Panc1 (cell line): Measurements from ENCODE around the gene SLC25A42. TPM values are rescaled to one million over a fixed set of nuclear protein-coding genes. Genes with fewer than 3 reads are reported as not detected.

Source experiments
- ATAC-seq: fragments of 200-7000 bp; cut with Tn5 transposase; 2 replicates; pipeline ENCODE4 v1.9.1; 2020; ENCODE audit warnings: mild to moderate bottlenecking, moderate library complexity
- BruUV-seq: library from RNA; stranded (reverse); fragments of 400-500 nt; replicated peaks from 2 replicates; lab custom pipeline; 2021; lab: Mats Ljungman, UMichigan
- CTCF ChIA-PET: fragments of 300-600 bp; sonication (Branson Sonifier 250); formaldehyde crosslinking; loops from one replicate; lab custom pipeline; 2022; ENCODE audit warnings: antibody characterized with exemption; lab: Charles Lee
- POLR2A ChIA-PET: fragments of 300-600 bp; sonication (Branson Sonifier 250); formaldehyde crosslinking; loops from one replicate; lab custom pipeline; 2022; ENCODE audit warnings: antibody characterized with exemption; lab: Charles Lee
- DNase-seq: peaks from one replicate; pipeline ENCODE4 v3.0.0-alpha.2; 2010; ENCODE audit warnings: low read depth, low spot score
- H3K27ac ChIP-seq: 2 replicates; pipeline ENCODE4 v1.5.1; 2011; ENCODE audit warnings: mild to moderate bottlenecking, low read length, inconsistent platforms
- H3K27me3 ChIP-seq: fragments of 200-500 bp; sonication (Bioruptor generic); 2 replicates; pipeline ENCODE4 v1.6.0; 2014; ENCODE audit warnings: low read length, inconsistent platforms; ENCODE audit not compliant: control insufficient read depth, insufficient read depth
- H3K36me3 ChIP-seq: fragments of 200-500 bp; sonication (Bioruptor generic); 2 replicates; pipeline ENCODE4 v1.5.1; 2014; ENCODE audit warnings: inconsistent platforms, mild to moderate bottlenecking, low read length, moderate library complexity; ENCODE audit not compliant: control insufficient read depth, insufficient read depth
- H3K4me1 ChIP-seq: 2 replicates; pipeline ENCODE4 v1.5.1; 2011; ENCODE audit warnings: inconsistent platforms, mild to moderate bottlenecking, low read length, moderate library complexity; ENCODE audit not compliant: control insufficient read depth, insufficient read depth
- H3K4me3 ChIP-seq, 2 experiments: 2 replicates each; pipeline ENCODE4 v1.5.1; 2011 to 2012; ENCODE audit warnings: low read depth in 2 of 2, low read length in 2 of 2, mild to moderate bottlenecking in 2 of 2, inconsistent platforms in 1 of 2, moderate library complexity in 1 of 2
- H3K9me3 ChIP-seq: fragments of 200-500 bp; sonication (Bioruptor generic); 2 replicates; pipeline ENCODE4 v1.5.1; 2014; ENCODE audit warnings: low read depth, mild to moderate bottlenecking, inconsistent platforms, low read length, moderate library complexity; ENCODE audit not compliant: control insufficient read depth, insufficient read depth
- POLR2AphosphoS5 ChIP-seq: IDR thresholded peaks from 2 replicates; pipeline ENCODE4 v1.6.1; 2012; ENCODE audit warnings: mild to moderate bottlenecking, low read depth, low read length, moderate library complexity
- SIN3A ChIP-seq: IDR thresholded peaks from 2 replicates; pipeline ENCODE4 v1.6.1; 2012; ENCODE audit warnings: low read depth, mild to moderate bottlenecking, low read length, moderate library complexity, borderline replicate concordance; ENCODE audit not compliant: insufficient read depth
- TCF7L2 ChIP-seq: IDR thresholded peaks from 2 replicates; pipeline ENCODE4 v1.6.1; 2011; ENCODE audit warnings: mild to moderate bottlenecking, low read depth, low read length, inconsistent platforms
- in situ Hi-C: cut with HindIII; loops from 2 replicates; pipeline ENCODE4 v1.10.0; 2016; ENCODE audit warnings: low sequenced_read_pairs, low pct_unique_long_range_greater_than_20kb
- intact Hi-C: fragments of 100-400 bp; cut with micrococcal nuclease; formaldehyde crosslinking; loops from one replicate; pipeline ENCODE4 v1.10.0; 2022; ENCODE audit not compliant: unreplicated experiment
- total RNA-seq: library from RNA; stranded (reverse); gene quantifications from one replicate; pipeline ENCODE4 v1.2.1, GENCODE V29; 2021; ENCODE audit not compliant: unreplicated experiment
- TF ChIP-seq, protein P1 (sequence below), 2 experiments: IDR thresholded peaks; 2 replicates each; pipeline ENCODE4 v1.6.1; 2011 to 2012; ENCODE audit warnings: low read depth in 2 of 2, control low read depth in 1 of 2, low read length in 1 of 2, mild to moderate bottlenecking in 1 of 2, moderate library complexity in 1 of 2; ENCODE audit not compliant: insufficient read depth in 1 of 2
- TF ChIP-seq, protein P2 (sequence below): fragments of 450-650 bp; IDR thresholded peaks from 2 replicates; pipeline ENCODE4 v1.5.1; 2017; ENCODE audit warnings: mild to moderate bottlenecking

SLC25A42 gene
- total RNA-seq, 1 experiment from 2014 or later: 2.6 TPM

DNA sequence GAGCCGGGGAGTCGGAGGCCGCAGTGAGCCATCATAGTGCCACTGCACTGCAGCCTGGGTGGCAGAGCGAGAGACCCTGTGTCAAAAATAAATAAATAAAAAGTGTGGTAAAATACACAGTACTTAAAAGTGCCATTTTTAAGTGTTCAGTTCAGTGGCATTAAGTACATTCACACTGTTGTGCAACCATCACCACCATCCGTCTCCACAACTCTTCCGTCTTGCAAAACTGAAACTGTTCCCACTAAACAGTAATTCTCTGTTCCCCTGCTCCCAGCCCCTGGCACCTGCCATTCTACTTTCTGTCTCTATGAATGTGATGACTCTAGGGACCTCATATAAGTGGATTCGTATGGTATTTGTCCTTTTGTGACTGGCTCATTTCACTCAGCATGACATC, 13.3 kb downstream of the SLC25A42 start:
- no peak for ATAC-seq
- intact Hi-C loops: no loop called here
- BruUV-seq: no TSS peak

DNA sequence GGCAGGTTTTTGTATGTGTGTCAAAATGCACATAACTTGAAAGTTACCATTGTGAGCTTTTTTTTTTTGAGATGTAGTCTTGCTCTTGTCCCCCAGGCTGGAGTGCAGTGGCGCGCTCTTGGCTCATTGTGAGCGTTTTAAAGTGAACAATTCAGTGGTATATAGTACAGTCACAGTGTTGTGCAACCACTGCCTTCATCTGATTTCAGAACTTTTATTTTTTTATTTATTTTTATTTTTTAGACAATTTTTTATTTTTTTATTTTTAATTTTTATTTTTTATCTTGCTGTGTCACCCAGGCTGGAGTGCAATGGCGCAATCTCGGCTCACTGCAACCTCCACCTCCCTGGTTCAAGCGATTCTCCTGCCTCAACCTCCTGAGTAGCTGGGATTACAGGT, 15.0 kb downstream of the SLC25A42 start:
- TF ChIP-seq POLR2AphosphoS5 (no peak), SIN3A (no peak)
- TF ChIP-seq, protein P1, sequence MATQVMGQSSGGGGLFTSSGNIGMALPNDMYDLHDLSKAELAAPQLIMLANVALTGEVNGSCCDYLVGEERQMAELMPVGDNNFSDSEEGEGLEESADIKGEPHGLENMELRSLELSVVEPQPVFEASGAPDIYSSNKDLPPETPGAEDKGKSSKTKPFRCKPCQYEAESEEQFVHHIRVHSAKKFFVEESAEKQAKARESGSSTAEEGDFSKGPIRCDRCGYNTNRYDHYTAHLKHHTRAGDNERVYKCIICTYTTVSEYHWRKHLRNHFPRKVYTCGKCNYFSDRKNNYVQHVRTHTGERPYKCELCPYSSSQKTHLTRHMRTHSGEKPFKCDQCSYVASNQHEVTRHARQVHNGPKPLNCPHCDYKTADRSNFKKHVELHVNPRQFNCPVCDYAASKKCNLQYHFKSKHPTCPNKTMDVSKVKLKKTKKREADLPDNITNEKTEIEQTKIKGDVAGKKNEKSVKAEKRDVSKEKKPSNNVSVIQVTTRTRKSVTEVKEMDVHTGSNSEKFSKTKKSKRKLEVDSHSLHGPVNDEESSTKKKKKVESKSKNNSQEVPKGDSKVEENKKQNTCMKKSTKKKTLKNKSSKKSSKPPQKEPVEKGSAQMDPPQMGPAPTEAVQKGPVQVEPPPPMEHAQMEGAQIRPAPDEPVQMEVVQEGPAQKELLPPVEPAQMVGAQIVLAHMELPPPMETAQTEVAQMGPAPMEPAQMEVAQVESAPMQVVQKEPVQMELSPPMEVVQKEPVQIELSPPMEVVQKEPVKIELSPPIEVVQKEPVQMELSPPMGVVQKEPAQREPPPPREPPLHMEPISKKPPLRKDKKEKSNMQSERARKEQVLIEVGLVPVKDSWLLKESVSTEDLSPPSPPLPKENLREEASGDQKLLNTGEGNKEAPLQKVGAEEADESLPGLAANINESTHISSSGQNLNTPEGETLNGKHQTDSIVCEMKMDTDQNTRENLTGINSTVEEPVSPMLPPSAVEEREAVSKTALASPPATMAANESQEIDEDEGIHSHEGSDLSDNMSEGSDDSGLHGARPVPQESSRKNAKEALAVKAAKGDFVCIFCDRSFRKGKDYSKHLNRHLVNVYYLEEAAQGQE (IDR thresholded peaks at IDR 0.05; ENCODE audit: insufficient read depth in 1 of 2, low read depth in 2 of 2, low read length in 1 of 2): no peak
- TF ChIP-seq, protein P2, sequence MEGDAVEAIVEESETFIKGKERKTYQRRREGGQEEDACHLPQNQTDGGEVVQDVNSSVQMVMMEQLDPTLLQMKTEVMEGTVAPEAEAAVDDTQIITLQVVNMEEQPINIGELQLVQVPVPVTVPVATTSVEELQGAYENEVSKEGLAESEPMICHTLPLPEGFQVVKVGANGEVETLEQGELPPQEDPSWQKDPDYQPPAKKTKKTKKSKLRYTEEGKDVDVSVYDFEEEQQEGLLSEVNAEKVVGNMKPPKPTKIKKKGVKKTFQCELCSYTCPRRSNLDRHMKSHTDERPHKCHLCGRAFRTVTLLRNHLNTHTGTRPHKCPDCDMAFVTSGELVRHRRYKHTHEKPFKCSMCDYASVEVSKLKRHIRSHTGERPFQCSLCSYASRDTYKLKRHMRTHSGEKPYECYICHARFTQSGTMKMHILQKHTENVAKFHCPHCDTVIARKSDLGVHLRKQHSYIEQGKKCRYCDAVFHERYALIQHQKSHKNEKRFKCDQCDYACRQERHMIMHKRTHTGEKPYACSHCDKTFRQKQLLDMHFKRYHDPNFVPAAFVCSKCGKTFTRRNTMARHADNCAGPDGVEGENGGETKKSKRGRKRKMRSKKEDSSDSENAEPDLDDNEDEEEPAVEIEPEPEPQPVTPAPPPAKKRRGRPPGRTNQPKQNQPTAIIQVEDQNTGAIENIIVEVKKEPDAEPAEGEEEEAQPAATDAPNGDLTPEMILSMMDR: no peak
- no peaks in the 10 kb centered on the region for H3K36me3 ChIP-seq
- H3K9me3 ChIP-seq: no peaks in the 10 kb centered on the region
- no peaks in the 10 kb centered on the region for H3K27me3 ChIP-seq
- no peak for ATAC-seq
- no peaks in the 10 kb centered on the region for H3K4me1 ChIP-seq
- ChIA-PET CTCF (no interaction called here), POLR2A (no interaction called here)
- intact Hi-C loops: no loop called here
- in situ Hi-C loops: no loop called here
- DNase-seq: no peak
- H3K27ac ChIP-seq: no peak overlapping the region
- H3K4me3 ChIP-seq: no peak overlapping the region
- BruUV-seq: no TSS peak

More for the DNA sequence above, 13.3 kb downstream of the SLC25A42 start:
- Histone ChIP-seq H3K27me3 (no peaks in the 10 kb centered on the region), H3K36me3 (no peaks in the 10 kb centered on the region), H3K9me3 (no peaks in the 10 kb centered on the region), H3K27ac (no peak overlapping the region), H3K4me3 (no peak overlapping the region), H3K4me1 (no peaks in the 10 kb centered on the region)
- TF ChIP-seq POLR2AphosphoS5 (no peak), TCF7L2 (no peak), SIN3A (no peak)
- TF ChIP-seq, protein P2: no peak
- TF ChIP-seq, protein P1 (IDR thresholded peaks at IDR 0.05; ENCODE audit: insufficient read depth in 1 of 2, low read depth in 2 of 2, low read length in 1 of 2): no peak
- in situ Hi-C loops: no loop called here
- POLR2A ChIA-PET: interaction anchor here (0.5 kb wide), 1 partner anchor 67 kb away, joined by 9 read pairs; no protein-coding TSS in a partner anchor
- no peak for DNase-seq
- CTCF ChIA-PET: no interaction called here
